SK-N-SH (cell line): ENCODE data around the gene SLC6A3. TPM values are rescaled to one million over a fixed set of nuclear protein-coding genes. Genes with fewer than 3 reads are reported as not detected.

Experiments
- CTCF ChIA-PET: fragments of 300-600, 350-600 bp; formaldehyde crosslinking; extraction: SDS; loops from one replicate; lab custom pipeline; 2021; lab: Yijun Ruan, JAX
- POLR2A ChIA-PET: fragments of 350-600 bp; sonication (Branson Sonifier 250); formaldehyde crosslinking; extraction: SDS; loops from one replicate; lab custom pipeline; 2020; ENCODE audit warnings: antibody characterized with exemption, inconsistent platforms; lab: Yijun Ruan, JAX
- DNase-seq: peaks from one replicate; pipeline ENCODE4 v3.0.0; 2012
- H2AFZ ChIP-seq: fragments of 200-600 bp; sonication (generic); 2 replicates; pipeline ENCODE4 v1.8.1; 2016; ENCODE audit warnings: antibody characterized with exemption, mild to moderate bottlenecking, low read depth
- H3F3A ChIP-seq: fragments of 200-600 bp; sonication (generic); replicated peaks from 2 replicates; pipeline ENCODE3; 2016; ENCODE audit warnings: antibody characterized with exemption, mild to moderate bottlenecking; ENCODE audit not compliant: insufficient read depth
- H3K27ac ChIP-seq, 2 experiments: fragments of 200-500 bp in 1 of 2; fragments of 200-600 bp in 1 of 2; sonication (Bioruptor generic) in 1 of 2; sonication (generic), shearing (Covaris generic) in 1 of 2; 2 replicates each; pipeline versions ENCODE4 v1.5.1 to v1.6.1; 2014 to 2016; ENCODE audit warnings: low read depth in 2 of 2, inconsistent platforms in 1 of 2, low read length in 1 of 2, mild to moderate bottlenecking in 1 of 2, mixed read lengths in 1 of 2
- H3K27me3 ChIP-seq: fragments of 200-600 bp; sonication (generic), shearing (Covaris generic); 2 replicates; pipeline ENCODE4 v1.6.1; 2016; ENCODE audit warnings: mixed run types; ENCODE audit not compliant: insufficient read depth
- H3K36me3 ChIP-seq, 2 experiments: fragments of 200-500 bp in 1 of 2; fragments of 200-600 bp in 1 of 2; sonication (Bioruptor generic) in 1 of 2; sonication (generic) in 1 of 2; replicated peaks in 1 of 2; 2 replicates each; pipeline versions ENCODE3 to v1.5.1; 2014 to 2016; ENCODE audit warnings: low read length in 1 of 2, mild to moderate bottlenecking in 1 of 2; ENCODE audit not compliant: insufficient read depth in 2 of 2, control insufficient read depth in 1 of 2
- H3K4me1 ChIP-seq, 2 experiments: fragments of 200-500 bp in 1 of 2; fragments of 200-600 bp in 1 of 2; sonication (Bioruptor generic) in 1 of 2; sonication (generic), shearing (Covaris generic) in 1 of 2; 2 replicates each; pipeline versions ENCODE4 v1.5.1 to v1.6.1; 2014 to 2016; ENCODE audit warnings: low read depth in 1 of 2, low read length in 1 of 2, mixed run types in 1 of 2; ENCODE audit not compliant: insufficient read depth in 2 of 2, control insufficient read depth in 1 of 2
- H3K4me2 ChIP-seq: fragments of 200-600 bp; sonication (generic), shearing (Covaris generic); 2 replicates; pipeline ENCODE4 v1.6.1; 2017; ENCODE audit warnings: mixed run types
- H3K4me3 ChIP-seq, 2 experiments: fragments of 200-500 bp in 1 of 2; fragments of 200-600 bp in 1 of 2; sonication (Bioruptor generic) in 1 of 2; sonication (generic), shearing (Covaris generic) in 1 of 2; 2 replicates each; pipeline versions ENCODE4 v1.5.1 to v1.8.1; 2014 to 2016; ENCODE audit warnings: low read depth in 2 of 2, inconsistent platforms in 1 of 2, low read length in 1 of 2, mild to moderate bottlenecking in 1 of 2, mixed read lengths in 1 of 2, moderate library complexity in 1 of 2
- H3K79me2 ChIP-seq: fragments of 200-600 bp; sonication (generic); 2 replicates; pipeline ENCODE4 v1.8.1; 2017; ENCODE audit warnings: mild to moderate bottlenecking; ENCODE audit not compliant: insufficient read depth
- H3K9ac ChIP-seq: fragments of 200-600 bp; sonication (generic); 2 replicates; pipeline ENCODE4 v1.6.1; 2017; ENCODE audit warnings: mixed run types
- H3K9me2 ChIP-seq: fragments of 200-600 bp; sonication (generic); 2 replicates; pipeline ENCODE4 v1.6.1; 2017; ENCODE audit warnings: mixed run types
- H3K9me3 ChIP-seq: fragments of 200-600 bp; sonication (generic); 2 replicates; pipeline ENCODE4 v1.6.1; 2017; ENCODE audit warnings: mixed run types, mild to moderate bottlenecking, moderate library complexity
- H4K20me1 ChIP-seq: fragments of 200-600 bp; sonication (generic); 2 replicates; pipeline ENCODE4 v1.6.1; 2017; ENCODE audit warnings: mild to moderate bottlenecking, mixed run types; ENCODE audit not compliant: insufficient read depth
- CHD2 ChIP-seq: fragments of 150-350 bp; IDR thresholded peaks from 2 replicates; pipeline ENCODE4 v1.6.1; 2018; ENCODE audit warnings: low read length; ENCODE audit not compliant: partially characterized antibody
- ELF1 ChIP-seq: IDR thresholded peaks from 2 replicates; pipeline ENCODE4 v1.4.0; 2012
- EZH2phosphoT487 ChIP-seq: fragments of 200-600 bp; sonication (generic); IDR thresholded peaks from 2 replicates; pipeline ENCODE4 v1.6.1; 2017; ENCODE audit warnings: low read depth, mixed run types, mild to moderate bottlenecking, antibody characterized with exemption, moderate library complexity, borderline replicate concordance
- FOXM1 ChIP-seq: IDR thresholded peaks from 2 replicates; pipeline ENCODE4 v1.4.0; 2012; ENCODE audit warnings: low read depth, mild to moderate bottlenecking
- IRF3 ChIP-seq: fragments of 150-350 bp; IDR thresholded peaks from 2 replicates; pipeline ENCODE4 v1.6.1; 2016; ENCODE audit warnings: mild to moderate bottlenecking, low read depth, low read length
- MEF2A ChIP-seq: IDR thresholded peaks from 2 replicates; pipeline ENCODE4 v1.4.0; 2012; ENCODE audit warnings: low read depth, borderline replicate concordance
- NFIC ChIP-seq: IDR thresholded peaks from 2 replicates; pipeline ENCODE4 v1.4.0; 2012; ENCODE audit warnings: borderline replicate concordance
- NRF1 ChIP-seq: IDR thresholded peaks from 2 replicates; pipeline ENCODE4 v1.6.1; 2012; ENCODE audit warnings: low read depth, mild to moderate bottlenecking, low read length
- RAD21 ChIP-seq: IDR thresholded peaks from 2 replicates; pipeline ENCODE4 v1.6.1; 2012; ENCODE audit warnings: mild to moderate bottlenecking, low read length
- REST ChIP-seq: IDR thresholded peaks from 2 replicates; pipeline ENCODE4 v1.6.1; 2012; ENCODE audit warnings: mild to moderate bottlenecking, low read depth, low read length, moderate library complexity
- SIN3A ChIP-seq: IDR thresholded peaks from 2 replicates; pipeline ENCODE4 v1.6.1; 2012; ENCODE audit warnings: low read depth, mild to moderate bottlenecking, low read length, moderate library complexity, borderline replicate concordance
- SMC3 ChIP-seq: IDR thresholded peaks from 2 replicates; pipeline ENCODE4 v1.6.1; 2012; ENCODE audit warnings: low read depth, low read length, improper control_type of control experiment
- TEAD4 ChIP-seq: IDR thresholded peaks from 2 replicates; pipeline ENCODE4 v1.4.0; 2012; ENCODE audit warnings: mild to moderate bottlenecking, borderline replicate concordance; ENCODE audit not compliant: insufficient read depth
- WGBS: methylation state at CpG from one replicate; pipeline ENCODE4 v1.1.6; 2017; ENCODE audit warnings: low lambda C conversion rate; 5-methylcytosine and 5-hydroxymethylcytosine counted together
- polyA plus RNA-seq, 3 experiments: library from polyadenylated mRNA; depleted of rRNA; stranded (reverse); fragments of >200 nt; gene quantifications; 2 replicates each; pipeline ENCODE4 v1.2.3, GENCODE V29; 2012
- TF ChIP-seq, protein P1 (sequence below): IDR thresholded peaks from 2 replicates; pipeline ENCODE4 v1.4.0; 2012; ENCODE audit warnings: low read depth, borderline replicate concordance

Gene SLC6A3
- polyA plus RNA-seq, 1 of the 3 experiments (the other 2 are of a cell fraction), result not detected

DNA sequence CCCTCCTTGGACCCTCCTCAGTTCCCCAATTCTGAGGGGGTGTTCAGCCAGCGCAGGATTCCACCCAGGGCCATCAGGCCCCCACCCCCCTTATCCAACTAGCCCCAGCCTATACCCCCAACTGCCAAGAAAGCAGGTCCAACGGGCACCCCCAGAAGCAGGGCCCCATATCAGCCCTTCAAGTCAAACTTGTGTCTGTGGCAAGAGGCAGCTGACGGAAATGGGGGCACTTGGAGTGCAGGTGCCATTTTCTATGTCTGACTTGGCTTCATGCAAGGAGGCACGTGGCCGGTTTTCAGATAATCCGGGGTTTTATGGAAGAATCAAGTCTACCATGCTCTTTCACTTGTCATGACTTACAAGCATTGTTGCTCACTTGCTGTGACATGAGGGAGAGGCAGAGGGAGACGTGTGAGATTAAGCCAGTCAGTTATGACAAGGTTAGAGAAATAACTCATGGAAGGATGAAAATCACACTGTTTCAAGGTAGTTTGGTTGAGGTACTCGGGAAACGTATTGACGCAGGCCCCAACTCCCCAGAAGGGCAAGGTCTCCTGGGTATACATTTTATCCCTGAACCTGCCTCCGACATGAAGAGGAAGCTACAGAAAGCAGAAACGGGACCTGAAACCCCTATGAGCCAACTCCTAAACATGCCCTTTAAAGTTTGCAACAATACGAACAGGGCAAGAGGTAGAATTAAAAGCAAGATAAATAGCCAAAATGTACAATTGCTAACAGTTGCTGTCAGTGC lies 73.8 kb downstream of the SLC6A3 start:
- Histone ChIP-seq H3K9me3 (no peaks in the 10 kb centered on the region), H3K4me1 (no peaks in the 10 kb centered on the region), H3K79me2 (no peaks in the 10 kb centered on the region), H3K4me3 (no peak overlapping the region), H4K20me1 (no peaks in the 10 kb centered on the region), H3K9ac (no peak overlapping the region), H2AFZ (no peak overlapping the region), H3K4me2 (no peak overlapping the region), H3F3A (no peaks in the 10 kb centered on the region), H3K36me3 (no peaks in the 10 kb centered on the region), H3K9me2 (no peaks in the 10 kb centered on the region), H3K27ac (no peak overlapping the region), H3K27me3 (peaks cover 70% of the 10 kb centered on the region; the same call in 1 of the 2 replicates)
- ChIA-PET POLR2A (no interaction called here), CTCF (interaction anchor here (1.0 kb wide), 1 partner anchor 14 kb away, joined by 4 read pairs; no protein-coding TSS in a partner anchor)
- no peak for DNase-seq
- 26% methylated on average over 13 of the region's 13 CpGs for WGBS
- no peak for TF ChIP-seq MEF2A
- TF ChIP-seq RAD21, result no peak
- TF ChIP-seq SIN3A, result no peak
- TF ChIP-seq NRF1, result no peak
- no peak for TF ChIP-seq IRF3
- no peak for TF ChIP-seq FOXM1
- TF ChIP-seq NFIC, result no peak
- TF ChIP-seq EZH2phosphoT487, result no peak
- TF ChIP-seq TEAD4, result no peak
- TF ChIP-seq, protein P1, sequence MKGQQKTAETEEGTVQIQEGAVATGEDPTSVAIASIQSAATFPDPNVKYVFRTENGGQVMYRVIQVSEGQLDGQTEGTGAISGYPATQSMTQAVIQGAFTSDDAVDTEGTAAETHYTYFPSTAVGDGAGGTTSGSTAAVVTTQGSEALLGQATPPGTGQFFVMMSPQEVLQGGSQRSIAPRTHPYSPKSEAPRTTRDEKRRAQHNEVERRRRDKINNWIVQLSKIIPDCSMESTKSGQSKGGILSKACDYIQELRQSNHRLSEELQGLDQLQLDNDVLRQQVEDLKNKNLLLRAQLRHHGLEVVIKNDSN, result no peak

GRCh38 chr5:1370006-1370405 lies 75.2 kb downstream of the SLC6A3 start:
- H2AFZ ChIP-seq, result no peak overlapping the region
- no peak overlapping the region for H3K9ac ChIP-seq
- H3K4me2 ChIP-seq, result no peak overlapping the region
- H3K27me3 ChIP-seq, result peaks cover 67% of the 10 kb centered on the region
- H3K27ac ChIP-seq, result no peak overlapping the region
- H3F3A ChIP-seq, result no peaks in the 10 kb centered on the region
- H3K9me3 ChIP-seq, result no peaks in the 10 kb centered on the region
- CTCF ChIA-PET, result no interaction called here
- H3K9me2 ChIP-seq, result no peaks in the 10 kb centered on the region
- TF ChIP-seq REST (no peak), CHD2 (no peak), FOXM1 (no peak), ELF1 (no peak), SMC3 (no peak)
- TF ChIP-seq, all 33 proteins: peak for 0
- Histone ChIP-seq H4K20me1 (no peaks in the 10 kb centered on the region), H3K79me2 (no peaks in the 10 kb centered on the region), H3K4me3 (no peak overlapping the region), H3K36me3 (no peaks in the 10 kb centered on the region), H3K4me1 (no peaks in the 10 kb centered on the region)
- WGBS, result 41% methylated on average over 6 of the region's 7 CpGs
- POLR2A ChIA-PET, result no interaction called here
- DNase-seq, result no peak
